IMR-90 (cell line): Measurements from ENCODE around the gene LRRC4C. TPM values are rescaled to one million over a fixed set of nuclear protein-coding genes. Genes with fewer than 3 reads are reported as not detected.
A peak's percentile ranks its signal among the peaks of the same experiment; 100 is the strongest.

ENCODE experiments used
- ATAC-seq: fragments of 200-7000 bp; cut with Tn5 transposase; 2 replicates; pipeline ENCODE4 v1.9.1; 2020; ENCODE audit warnings: low read depth, mild to moderate bottlenecking, moderate library complexity
- BruUV-seq: library from RNA; stranded (reverse); fragments of 400-500 nt; replicated peaks from 2 replicates; lab custom pipeline; 2021; lab: Mats Ljungman, UMichigan
- CTCF ChIA-PET: fragments of 300-600 bp; formaldehyde crosslinking; extraction: SDS; loops from one replicate; lab custom pipeline; 2021; ENCODE audit warnings: antibody characterized with exemption; lab: Yijun Ruan, JAX
- POLR2A ChIA-PET: fragments of 300-600 bp; sonication (Branson Sonifier 250); formaldehyde crosslinking; loops from one replicate; lab custom pipeline; 2022; ENCODE audit warnings: antibody characterized with exemption; ENCODE audit not compliant: unreplicated experiment; lab: Charles Lee
- DNase-seq: peaks from one replicate; pipeline ENCODE4 v3.0.0; 2013
- H2AFZ ChIP-seq: replicated peaks from 2 replicates; pipeline ENCODE3; 2013; ENCODE audit warnings: low read length, mild to moderate bottlenecking; ENCODE audit not compliant: poor library complexity
- H2AK5ac ChIP-seq: 2 replicates; pipeline ENCODE4 v1.6.1; 2013; ENCODE audit warnings: low read depth, low read length, inconsistent platforms
- H2AK9ac ChIP-seq: replicated peaks from 2 replicates; pipeline ENCODE3; 2013; ENCODE audit warnings: mild to moderate bottlenecking, low read depth, low read length, moderate library complexity; ENCODE audit not compliant: poor library complexity
- H2BK120ac ChIP-seq: 2 replicates; pipeline ENCODE4 v1.6.1; 2013; ENCODE audit warnings: low read depth, low read length, inconsistent platforms
- H2BK15ac ChIP-seq: 3 replicates; pipeline ENCODE4 v1.6.1; 2013; ENCODE audit warnings: low read depth, low read length, inconsistent platforms
- H2BK20ac ChIP-seq: 2 replicates; pipeline ENCODE4 v1.6.1; 2013; ENCODE audit warnings: low read depth, mild to moderate bottlenecking, inconsistent platforms, low read length, moderate library complexity
- H2BK5ac ChIP-seq: 2 replicates; pipeline ENCODE4 v1.6.1; 2013; ENCODE audit warnings: mild to moderate bottlenecking, low read depth, low read length, inconsistent platforms; ENCODE audit not compliant: poor library complexity, severe bottlenecking
- H3K14ac ChIP-seq: replicated peaks from 2 replicates; pipeline ENCODE4 v1.6.1; 2013; ENCODE audit warnings: low read depth, low read length, inconsistent platforms
- H3K18ac ChIP-seq: 2 replicates; pipeline ENCODE4 v1.6.1; 2013; ENCODE audit warnings: low read depth, low read length, control low read depth
- H3K23ac ChIP-seq: 2 replicates; pipeline ENCODE4 v1.6.1; 2013; ENCODE audit warnings: low read depth, low read length, inconsistent platforms
- H3K27ac ChIP-seq: 2 replicates; pipeline ENCODE4 v1.5.1; 2013; ENCODE audit warnings: mild to moderate bottlenecking, control low read depth, low read length; ENCODE audit not compliant: insufficient read depth
- H3K27me3 ChIP-seq: 2 replicates; pipeline ENCODE4 v1.6.1; 2013; ENCODE audit warnings: low read length; ENCODE audit not compliant: control insufficient read depth, insufficient read depth
- H3K36me3 ChIP-seq: 2 replicates; pipeline ENCODE4 v1.6.1; 2013; ENCODE audit warnings: low read length, mixed read lengths; ENCODE audit not compliant: control insufficient read depth, insufficient read depth
- H3K4ac ChIP-seq: 2 replicates; pipeline ENCODE4 v1.6.1; 2013; ENCODE audit warnings: low read depth, low read length, inconsistent platforms
- H3K4me1 ChIP-seq: 2 replicates; pipeline ENCODE4 v1.6.1; 2013; ENCODE audit warnings: low read length, mixed read lengths; ENCODE audit not compliant: control insufficient read depth, insufficient read depth
- H3K4me2 ChIP-seq: 2 replicates; pipeline ENCODE4 v1.6.1; 2013; ENCODE audit warnings: low read depth, mild to moderate bottlenecking, control low read depth, low read length, moderate library complexity
- H3K4me3 ChIP-seq: 2 replicates; pipeline ENCODE4 v1.5.1; 2013; ENCODE audit warnings: low read depth, mild to moderate bottlenecking, control low read depth, low read length, moderate library complexity; ENCODE audit not compliant: insufficient read depth
- H3K56ac ChIP-seq: 2 replicates; pipeline ENCODE4 v1.6.1; 2013; ENCODE audit warnings: low read length, inconsistent platforms; ENCODE audit not compliant: insufficient read depth; ENCODE audit errors: extremely low read depth
- H3K79me1 ChIP-seq, 2 experiments: 2 replicates each; pipeline ENCODE4 v1.6.1; 2013; ENCODE audit warnings: low read length in 2 of 2, inconsistent platforms in 1 of 2, low read depth in 1 of 2
- H3K9ac ChIP-seq: 2 replicates; pipeline ENCODE4 v1.6.1; 2013; ENCODE audit warnings: low read depth, low read length, control low read depth
- H3K9me1 ChIP-seq: 2 replicates; pipeline ENCODE4 v1.6.1; 2013; ENCODE audit warnings: low read length, inconsistent platforms; ENCODE audit not compliant: insufficient read depth
- H3K9me3 ChIP-seq: 2 replicates; pipeline ENCODE4 v1.6.1; 2013; ENCODE audit warnings: low read length; ENCODE audit not compliant: control insufficient read depth, insufficient read depth
- H4K20me1 ChIP-seq: 2 replicates; pipeline ENCODE4 v1.6.1; 2013; ENCODE audit warnings: low read length, inconsistent platforms; ENCODE audit not compliant: insufficient read depth
- H4K5ac ChIP-seq: 2 replicates; pipeline ENCODE4 v1.6.1; 2013; ENCODE audit warnings: mild to moderate bottlenecking, low read depth, low read length, control low read depth
- H4K8ac ChIP-seq, 2 experiments: 2 replicates each; pipeline ENCODE4 v1.6.1; 2013; ENCODE audit warnings: low read depth in 2 of 2, low read length in 2 of 2, control low read depth in 1 of 2, inconsistent platforms in 1 of 2
- H4K91ac ChIP-seq: 2 replicates; pipeline ENCODE4 v1.6.1; 2013; ENCODE audit warnings: low read depth, low read length, inconsistent platforms; ENCODE audit not compliant: insufficient read depth
- CEBPB ChIP-seq: IDR thresholded peaks from 2 replicates; pipeline ENCODE4 v1.6.1; 2012; ENCODE audit warnings: low read depth, low read length, improper control_type of control experiment
- FOS ChIP-seq: fragments of 150-350 bp; IDR thresholded peaks from 2 replicates; pipeline ENCODE4 v1.6.1; 2016; ENCODE audit warnings: low read depth, low read length
- WGBS, 2 experiments: methylation state at CpG; one replicate each; pipeline versions ENCODE4 v1.1.5 to v1.1.7; 2013; ENCODE audit warnings: missing lambda C conversion rate in 2 of 2; ENCODE audit not compliant: insufficient read length in 1 of 2; ENCODE audit errors: extremely low coverage in 2 of 2; 5-methylcytosine and 5-hydroxymethylcytosine counted together
- dilution Hi-C: fragments of 300-500 bp; cut with HindIII; formaldehyde crosslinking; loops from one replicate; pipeline ENCODE4 v1.14.3; 2018; ENCODE audit warnings: low sequenced_read_pairs; ENCODE audit not compliant: unreplicated experiment
- in situ Hi-C: fragments of 300-500 bp; cut with MboI; formaldehyde crosslinking; loops from 3 replicates; pipeline ENCODE4 v1.14.3; 2019; ENCODE audit warnings: low sequenced_read_pairs, inconsistent platforms, mixed read lengths
- intact Hi-C: fragments of 100-400 bp; cut with micrococcal nuclease; formaldehyde crosslinking; loops from 2 replicates; pipeline ENCODE4 v1.10.0; 2022
- polyA plus RNA-seq, 3 experiments: library from polyadenylated mRNA; depleted of rRNA; stranded (reverse); fragments of >200 nt; gene quantifications; 2 replicates each; pipeline ENCODE4 v1.2.3, GENCODE V29; 2012; ENCODE audit warnings: low replicate concordance in 1 of 3
- total RNA-seq: library from RNA; depleted of rRNA; stranded (reverse); fragments of >200 nt; gene quantifications from 2 replicates; pipeline ENCODE4 v1.2.3, GENCODE V29; 2012

LRRC4C gene
- total and polyA plus RNA-seq, 2 of the 4 experiments (the other 2 are of a cell fraction): under 0.01 to 0.03 TPM

GRCh38 chr11:40293655-40294348 lies 1165.7 kb downstream of the LRRC4C start (continued):
- peak; percentile 81 for TF ChIP-seq CEBPB

DNA sequence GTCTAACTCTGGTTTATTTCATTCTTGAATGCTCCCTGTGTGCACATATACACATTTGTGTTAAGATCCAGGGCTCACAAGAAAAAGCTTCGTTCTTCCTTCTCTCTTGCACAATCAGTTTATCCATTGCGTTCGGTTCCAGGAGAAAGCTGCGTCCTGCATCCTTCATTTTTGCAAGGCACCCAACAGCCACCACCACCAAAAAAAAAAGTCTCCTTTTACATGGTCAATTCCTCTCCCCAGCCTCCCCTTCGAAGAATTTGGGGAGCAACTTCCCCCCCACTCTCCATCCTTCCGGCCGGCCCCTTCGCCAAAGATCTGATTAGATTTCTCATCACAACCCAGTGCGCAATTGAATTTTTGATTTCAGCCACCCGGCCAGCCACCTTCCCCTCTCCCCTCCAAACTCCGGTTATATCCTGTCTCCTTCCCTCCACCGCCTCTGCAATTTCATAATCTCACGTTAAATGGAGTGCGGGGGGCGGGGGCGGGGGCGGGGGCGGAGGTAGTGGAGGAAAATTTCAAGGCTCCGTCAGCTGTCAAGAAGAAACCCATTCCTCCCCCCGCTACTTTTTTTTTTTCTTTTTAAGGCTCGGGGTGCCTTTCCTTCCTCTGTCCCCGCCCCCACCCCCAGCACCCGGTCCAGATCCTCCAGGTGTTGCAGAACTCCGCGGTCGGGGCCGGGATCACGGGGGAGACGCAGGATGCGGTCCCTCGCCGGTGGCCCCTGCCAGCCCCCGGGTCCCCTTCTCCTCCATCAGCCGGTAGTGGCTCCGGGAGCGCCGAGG lies 1166.5 kb downstream of the LRRC4C start:
- Histone ChIP-seq H3K4ac (no peak overlapping the region), H3K36me3 (no peaks in the 10 kb centered on the region), H3K4me1 (no peaks in the 10 kb centered on the region), H3K9ac (no peak overlapping the region), H3K4me3 (peak overlapping the region; percentile 63), H2AK9ac (no peak overlapping the region), H4K5ac (no peak overlapping the region), H2AFZ (peak overlapping the region; percentile 45), H3K14ac (no peak overlapping the region), H3K18ac (no peak overlapping the region), H3K4me2 (peak overlapping the region; percentile 72), H4K91ac (no peak overlapping the region), H2BK5ac (no peak overlapping the region), H4K8ac (no peak overlapping the region), H3K27ac (no peak overlapping the region), H3K79me1 (no peaks in the 10 kb centered on the region), H2BK120ac (no peak overlapping the region), H3K23ac (no peak overlapping the region), H3K27me3 (peaks cover 7% of the 10 kb centered on the region; the same call in 1 of the 2 replicates), H2BK15ac (no peak overlapping the region), H2BK20ac (no peak overlapping the region), H2AK5ac (no peak overlapping the region), H4K20me1 (no peaks in the 10 kb centered on the region), H3K56ac (no peak overlapping the region), H3K9me1 (no peaks in the 10 kb centered on the region), H3K9me3 (no peaks in the 10 kb centered on the region)
- ATAC-seq (no peak), DNase-seq (no peak)
- intact Hi-C loops: loop anchor here (10.0 kb wide), 1 partner anchor 1498 kb away; no protein-coding TSS in a partner anchor
- POLR2A ChIA-PET: no interaction called here
- CTCF ChIA-PET: no interaction called here
- dilution Hi-C loops: no loop called here
- WGBS, 2 experiments: 3% methylated on average over 8 of the region's 37 CpGs; no CpG with 5 or more reads in 1 of the 2 experiments
- BruUV-seq: no TSS peak
- in situ Hi-C loops: no loop called here
- TF ChIP-seq CEBPB: peak; percentile 75
- no peak for TF ChIP-seq FOS
